Naive B cell (primary cell): ENCODE measurements around the gene FASTKD2. TPM values are rescaled to one million over a fixed set of nuclear protein-coding genes. Genes with fewer than 3 reads are reported as not detected.
A peak's percentile ranks its signal among the peaks of the same experiment; 100 is the strongest.

ENCODE experiments used
- ATAC-seq, 2 donors: fragments of 150-1000 bp; cut with Tn5 transposase; 2 replicates each; pipeline ENCODE4 v1.10.0; 2021; ENCODE audit warnings: low read depth in 2 of 2, mild to moderate bottlenecking in 2 of 2, moderate library complexity in 2 of 2
- DNase-seq: peaks from one replicate; pipeline ENCODE4 v3.0.0; 2022
- H3K27ac Mint-ChIP-seq, 6 donors: one replicate each; pipeline ENCODE4 v1.8.0; 2020 to 2022; ENCODE audit warnings: mild to moderate bottlenecking in 6 of 6, mixed read lengths in 6 of 6, moderate library complexity in 5 of 6, inconsistent platforms in 2 of 6
- H3K27me3 Mint-ChIP-seq, 3 donors: one replicate each; pipeline ENCODE4 v1.8.0; 2021 to 2022; ENCODE audit warnings: mixed read lengths in 3 of 3, mild to moderate bottlenecking in 1 of 3
- H3K36me3 Mint-ChIP-seq, 2 donors: one replicate each; pipeline ENCODE4 v1.8.0; 2020 to 2022; ENCODE audit warnings: mixed read lengths in 2 of 2, inconsistent platforms in 1 of 2, mild to moderate bottlenecking in 1 of 2
- H3K4me1 Mint-ChIP-seq, 3 donors: one replicate each; pipeline ENCODE4 v1.8.0; 2020 to 2022; ENCODE audit warnings: mixed read lengths in 3 of 3, inconsistent platforms in 1 of 3, mild to moderate bottlenecking in 1 of 3, moderate library complexity in 1 of 3
- H3K4me3 Mint-ChIP-seq, 8 donors: one replicate each; pipeline ENCODE4 v1.8.0; 2020 to 2022; ENCODE audit warnings: mild to moderate bottlenecking in 8 of 8, mixed read lengths in 8 of 8, moderate library complexity in 8 of 8, inconsistent platforms in 2 of 8
- H3K9me3 Mint-ChIP-seq, 7 donors: one replicate each; pipeline ENCODE4 v1.8.0; 2020 to 2022; ENCODE audit warnings: mixed read lengths in 7 of 7, mild to moderate bottlenecking in 5 of 7, inconsistent platforms in 2 of 7, moderate library complexity in 1 of 7
- polyA plus RNA-seq, 6 donors: library from polyadenylated mRNA; unstranded; fragments of 300-500 nt; fragmentation: Illumina TruSeq; gene quantifications; one replicate each; pipeline ENCODE4 v1.2.3, GENCODE V29; 2021; ENCODE audit warnings: low read depth in 6 of 6

Gene FASTKD2
- polyA plus RNA-seq, 6 donors from 2014 or later: 16.5 to 25.8 (median 22.2) TPM

GRCh38 chr2:206764673-206765241 lies 649 bp upstream of the FASTKD2 start:
- ATAC-seq (no peak), DNase-seq (no peak)
- Mint-ChIP-seq H3K4me3 (peak overlapping the region in 6 of 8 donors; percentile 82 to 98 (median 92)), H3K27ac (peak overlapping the region; percentile 88 to 99 (median 98)), H3K27me3 (peaks cover 0 to 5% (median 0%) of the 10 kb centered on the region in 3 donors), H3K4me1 (peaks cover 23 to 35% (median 28%) of the 10 kb centered on the region in 3 donors), H3K36me3 (peaks cover 0 to 9% of the 10 kb centered on the region in 2 donors), H3K9me3 (no peaks in the 10 kb centered on the region)

- DNase-seq (no peak), ATAC-seq (no peak)
- Mint-ChIP-seq H3K36me3 (peaks cover 0 to 9% of the 10 kb centered on the region in 2 donors), H3K27ac (peak overlapping the region; percentile 88 to 99 (median 98)), H3K9me3 (no peaks in the 10 kb centered on the region), H3K4me3 (peak overlapping the region in 6 of 8 donors; percentile 82 to 98 (median 92)), H3K27me3 (peaks cover 0 to 5% (median 0%) of the 10 kb centered on the region in 3 donors), H3K4me1 (peaks cover 23 to 38% (median 30%) of the 10 kb centered on the region in 3 donors)
Measured at GRCh38 chr2:206766057-206766930, 888 bp downstream of the FASTKD2 start.

GRCh38 chr2:206774871-206775270 lies 9.5 kb downstream of the FASTKD2 start:
- peaks cover 49 to 54% of the 10 kb centered on the region in 2 donors for H3K36me3 Mint-ChIP-seq
- DNase-seq: no peak
- ATAC-seq: no peak
- H3K27ac Mint-ChIP-seq: peak overlapping the region in 1 of 6 donors; percentile 21
- no peaks in the 10 kb centered on the region for H3K27me3 Mint-ChIP-seq
- no peak overlapping the region for H3K4me3 Mint-ChIP-seq
- H3K9me3 Mint-ChIP-seq: peaks cover 2 to 17% (median 10%) of the 10 kb centered on the region in 7 donors
- H3K4me1 Mint-ChIP-seq: peaks cover 9 to 53% (median 13%) of the 10 kb centered on the region in 3 donors

DNA sequence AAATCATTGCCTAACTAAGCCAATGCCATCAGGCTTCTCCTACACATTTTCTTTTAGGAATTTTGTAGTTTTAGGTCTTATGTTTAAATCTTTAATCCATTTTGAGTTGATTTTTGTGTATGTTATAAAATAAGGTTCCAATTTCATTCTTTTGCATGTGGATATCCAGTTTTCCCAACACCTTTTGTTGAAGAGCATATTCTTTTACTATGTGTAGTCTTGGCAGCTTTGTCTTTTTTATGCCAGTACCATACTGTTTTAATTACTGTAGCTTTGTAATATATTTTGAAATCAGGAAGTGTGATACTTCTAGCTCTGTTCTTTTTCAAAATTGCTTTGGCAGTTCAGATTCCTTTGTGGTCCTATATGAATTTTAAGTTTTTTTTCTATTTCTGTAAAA lies 11.0 kb downstream of the FASTKD2 start:
- no peak for ATAC-seq
- peaks cover 13 to 53% (median 16%) of the 10 kb centered on the region in 3 donors for H3K4me1 Mint-ChIP-seq

GRCh38 chr2:206780671-206781070 lies 15.3 kb downstream of the FASTKD2 start:
- peaks cover 13 to 47% (median 16%) of the 10 kb centered on the region in 3 donors for H3K4me1 Mint-ChIP-seq
- H3K9me3 Mint-ChIP-seq: peaks cover 12 to 32% (median 15%) of the 10 kb centered on the region in 7 donors
- no peaks in the 10 kb centered on the region for H3K27me3 Mint-ChIP-seq
- no peak for ATAC-seq
- peaks cover 64 to 80% of the 10 kb centered on the region in 2 donors for H3K36me3 Mint-ChIP-seq
- DNase-seq: no peak
- H3K27ac Mint-ChIP-seq: peak overlapping the region in 3 of 6 donors; percentile 0 to 18 (median 9)
- H3K4me3 Mint-ChIP-seq: peak overlapping the region in 1 of 8 donors; percentile 48

More for the DNA sequence above, 11.0 kb downstream of the FASTKD2 start:
- H3K4me3 Mint-ChIP-seq: no peak overlapping the region
- H3K9me3 Mint-ChIP-seq: peaks cover 11 to 29% (median 15%) of the 10 kb centered on the region in 7 donors
- H3K36me3 Mint-ChIP-seq: peaks cover 61 to 66% of the 10 kb centered on the region in 2 donors
- no peaks in the 10 kb centered on the region for H3K27me3 Mint-ChIP-seq
- no peak overlapping the region for H3K27ac Mint-ChIP-seq
- DNase-seq: no peak

DNA sequence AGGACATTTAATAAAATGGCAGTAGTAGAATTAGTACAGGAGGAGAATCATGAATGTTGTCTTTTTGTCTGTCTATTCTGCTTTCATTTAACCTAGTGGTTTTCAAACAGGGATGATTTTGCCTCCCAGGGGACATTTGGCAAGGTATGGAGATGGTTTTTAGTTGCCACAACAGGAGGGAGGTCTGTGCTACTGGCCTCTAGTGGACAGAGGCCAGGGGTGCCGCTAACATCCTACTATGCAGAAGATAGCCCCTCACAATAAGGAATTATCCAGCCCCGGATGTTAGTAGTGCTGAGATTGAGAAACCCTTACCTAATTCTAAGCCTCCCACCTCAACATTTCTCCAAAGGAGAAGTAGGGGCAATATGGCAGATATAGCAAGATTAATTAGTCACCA lies 18.3 kb downstream of the FASTKD2 start:
- Mint-ChIP-seq H3K4me1 (peaks cover 11 to 26% (median 13%) of the 10 kb centered on the region in 3 donors), H3K36me3 (peaks cover 51 to 56% of the 10 kb centered on the region in 2 donors), H3K27me3 (no peaks in the 10 kb centered on the region), H3K4me3 (no peak overlapping the region), H3K27ac (peak overlapping the region in 2 of 6 donors; percentile 27 to 49), H3K9me3 (peaks cover 11 to 21% (median 15%) of the 10 kb centered on the region in 7 donors)
- no peak for ATAC-seq
- DNase-seq: no peak

GRCh38 chr2:206784559-206785353 lies 19.4 kb downstream of the FASTKD2 start:
- H3K27me3 Mint-ChIP-seq: no peaks in the 10 kb centered on the region
- ATAC-seq: no peak
- H3K36me3 Mint-ChIP-seq: peaks cover 47 to 51% of the 10 kb centered on the region in 2 donors

GRCh38 chr2:206790311-206790935 lies 25.0 kb downstream of the FASTKD2 start:
- no peak overlapping the region for H3K27ac Mint-ChIP-seq
- DNase-seq (no peak), ATAC-seq (no peak)
- H3K36me3 Mint-ChIP-seq: peaks cover 31% of the 10 kb centered on the region in 2 donors
- H3K4me1 Mint-ChIP-seq: no peaks in the 10 kb centered on the region
- H3K27me3 Mint-ChIP-seq: no peaks in the 10 kb centered on the region
- no peak overlapping the region for H3K4me3 Mint-ChIP-seq
- H3K9me3 Mint-ChIP-seq: no peaks in the 10 kb centered on the region

More at GRCh38 chr2:206784559-206785353, 19.4 kb downstream of the FASTKD2 start:
- peaks cover 8 to 16% (median 11%) of the 10 kb centered on the region in 3 donors for H3K4me1 Mint-ChIP-seq
- H3K27ac Mint-ChIP-seq: peak overlapping the region in 3 of 6 donors; percentile 16 to 57 (median 27)
- no peak overlapping the region for H3K4me3 Mint-ChIP-seq
- DNase-seq: no peak
- H3K9me3 Mint-ChIP-seq: peaks cover 6 to 17% (median 10%) of the 10 kb centered on the region in 7 donors

- H3K4me3 Mint-ChIP-seq: no peak overlapping the region
- no peaks in the 10 kb centered on the region for H3K9me3 Mint-ChIP-seq
- no peaks in the 10 kb centered on the region for H3K27me3 Mint-ChIP-seq
- H3K4me1 Mint-ChIP-seq: no peaks in the 10 kb centered on the region
- H3K27ac Mint-ChIP-seq: no peak overlapping the region
- no peak for ATAC-seq
- DNase-seq: no peak
- H3K36me3 Mint-ChIP-seq: peaks cover 15 to 22% of the 10 kb centered on the region in 2 donors
Measured at GRCh38 chr2:206792645-206793044, 27.2 kb downstream of the FASTKD2 start.

GRCh38 chr2:206797376-206797775 lies 32.0 kb downstream of the FASTKD2 start:
- Mint-ChIP-seq H3K27me3 (no peaks in the 10 kb centered on the region), H3K4me1 (peaks cover 7 to 14% (median 13%) of the 10 kb centered on the region in 3 donors), H3K27ac (no peak overlapping the region), H3K4me3 (no peak overlapping the region), H3K9me3 (no peaks in the 10 kb centered on the region), H3K36me3 (peaks cover 0 to 4% of the 10 kb centered on the region in 2 donors)
- no peak for DNase-seq
- no peak for ATAC-seq

DNA sequence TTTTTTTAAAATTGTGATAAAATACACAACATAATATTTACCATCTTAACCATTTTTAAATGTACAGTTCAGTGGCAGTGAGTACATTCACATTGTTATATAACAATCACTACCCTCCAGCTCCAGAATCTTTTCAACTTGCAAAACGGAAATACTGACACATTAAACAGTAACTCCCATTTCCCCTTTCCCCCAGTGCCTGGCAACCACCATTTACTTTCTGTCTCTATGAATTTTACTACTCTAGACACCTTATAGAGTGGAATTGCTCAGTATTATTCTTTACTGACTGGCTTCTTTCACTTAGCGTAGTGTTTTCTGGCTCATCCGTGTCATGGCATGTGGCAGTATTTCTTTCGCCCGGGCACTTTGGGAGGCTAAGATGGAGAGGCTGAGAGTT lies 32.6 kb downstream of the FASTKD2 start:
- no peaks in the 10 kb centered on the region for H3K27me3 Mint-ChIP-seq
- H3K36me3 Mint-ChIP-seq: no peaks in the 10 kb centered on the region
- DNase-seq (no peak), ATAC-seq (no peak)
- peaks cover 7 to 14% (median 13%) of the 10 kb centered on the region in 3 donors for H3K4me1 Mint-ChIP-seq
- H3K27ac Mint-ChIP-seq: peak overlapping the region in 2 of 6 donors; percentile 4 to 34
- H3K4me3 Mint-ChIP-seq: no peak overlapping the region
- H3K9me3 Mint-ChIP-seq: no peaks in the 10 kb centered on the region

- Mint-ChIP-seq H3K4me1 (peaks cover 7 to 14% (median 13%) of the 10 kb centered on the region in 3 donors), H3K4me3 (no peak overlapping the region), H3K36me3 (no peaks in the 10 kb centered on the region), H3K9me3 (no peaks in the 10 kb centered on the region), H3K27me3 (no peaks in the 10 kb centered on the region), H3K27ac (no peak overlapping the region)
- ATAC-seq (no peak), DNase-seq (no peak)
Measured at GRCh38 chr2:206799083-206799482, 33.7 kb downstream of the FASTKD2 start.
